ENCODE results near the gene SERPINA9.
"Not testable (repeated sequence)": the region's sequence is repeated elsewhere in the genome, so short reads cannot be mapped to it uniquely, and the experiment has no call there.

The SERPINA9 gene

DNA sequence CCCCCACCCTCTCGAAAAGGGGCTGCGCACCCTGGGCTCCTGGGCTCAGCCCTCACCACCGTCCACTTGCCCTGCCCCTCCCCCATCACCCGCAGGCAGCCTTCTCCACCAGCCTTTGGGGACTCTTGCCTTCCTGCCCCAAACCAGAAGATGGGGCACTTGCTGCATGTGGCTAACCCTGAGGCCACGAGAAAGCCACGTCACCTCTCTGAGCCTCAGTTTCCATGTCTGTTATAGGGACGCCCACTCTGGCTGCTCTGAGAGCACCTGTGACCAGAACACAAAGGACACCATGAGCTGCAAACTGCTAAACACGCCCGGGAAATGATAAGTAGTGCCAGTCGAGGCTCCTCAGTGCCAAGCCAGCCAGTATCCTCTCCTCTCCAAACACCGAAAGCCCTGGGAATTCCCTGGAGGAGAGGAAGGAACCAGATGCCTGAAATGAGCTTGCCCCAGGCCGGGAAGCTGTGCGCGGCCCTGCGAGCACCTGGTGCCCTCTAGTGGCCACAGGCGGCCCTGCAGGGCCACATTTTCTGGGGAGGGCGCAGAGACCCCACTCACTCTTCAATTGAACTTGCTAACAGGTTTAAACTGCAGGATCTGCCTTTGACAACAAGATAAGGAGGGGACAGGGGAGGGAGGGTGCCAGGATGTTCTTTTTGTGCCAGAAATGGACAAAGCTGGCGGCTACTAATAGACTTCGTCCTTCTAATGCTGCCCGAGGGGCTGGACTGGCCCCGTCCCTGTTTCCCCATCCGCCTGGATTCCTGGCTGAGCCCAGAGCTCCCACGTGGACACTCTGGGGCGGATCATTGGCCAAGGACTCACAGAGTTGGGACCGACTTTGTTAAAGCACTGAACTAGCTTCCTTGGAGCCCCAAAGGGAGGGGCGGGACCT is 10.2 kb upstream of the SERPINA9 start:
- DNase-seq = peak; percentile 48 to 53

DNA sequence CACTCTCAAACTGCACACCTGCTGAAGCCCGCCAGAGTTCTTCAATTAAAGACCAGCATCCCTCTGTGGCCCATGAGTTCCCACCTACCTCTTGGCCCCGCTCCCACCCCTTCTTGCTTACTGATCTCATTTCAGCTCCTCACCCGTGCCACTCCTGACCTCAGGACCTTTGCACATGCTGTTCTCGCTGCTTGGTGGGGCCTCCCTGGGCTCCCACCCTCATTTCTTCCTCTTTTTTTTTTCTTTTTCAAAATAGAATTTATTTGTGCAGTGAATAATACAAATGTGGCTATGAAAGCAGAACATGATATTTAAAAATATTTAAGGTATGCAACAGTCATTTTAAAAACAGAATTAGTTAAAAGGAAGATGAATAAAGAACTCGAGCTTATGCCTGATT is 8.5 kb upstream of the SERPINA9 start:
- DNase-seq = no peak

DNA sequence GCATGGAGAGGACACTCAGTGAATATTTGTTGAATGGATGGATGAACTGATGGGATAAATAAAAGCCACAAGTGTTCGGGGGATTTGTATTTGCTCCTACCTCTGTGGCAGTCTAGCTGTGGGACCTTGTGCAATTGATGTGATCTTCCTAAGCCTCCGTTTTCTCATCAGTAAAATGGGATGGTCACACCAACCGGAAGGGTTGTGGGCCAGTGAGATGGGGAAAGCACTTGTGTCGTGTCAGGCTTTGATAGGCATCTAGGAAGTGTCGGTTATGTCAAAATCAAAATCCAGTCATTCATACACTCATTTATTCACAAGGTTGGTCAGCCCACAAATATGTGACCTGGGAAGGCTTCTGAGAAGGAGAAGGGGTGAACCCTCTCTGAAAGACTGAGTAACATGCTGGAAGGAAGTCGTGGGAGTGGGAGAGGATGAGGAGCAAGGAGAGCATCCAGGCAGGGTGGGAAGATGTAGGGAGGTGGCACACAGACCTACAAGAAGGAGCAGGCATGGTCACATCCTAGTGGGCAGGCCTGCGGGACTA is 7.8 kb upstream of the SERPINA9 start:
- no peak for DNase-seq

DNA sequence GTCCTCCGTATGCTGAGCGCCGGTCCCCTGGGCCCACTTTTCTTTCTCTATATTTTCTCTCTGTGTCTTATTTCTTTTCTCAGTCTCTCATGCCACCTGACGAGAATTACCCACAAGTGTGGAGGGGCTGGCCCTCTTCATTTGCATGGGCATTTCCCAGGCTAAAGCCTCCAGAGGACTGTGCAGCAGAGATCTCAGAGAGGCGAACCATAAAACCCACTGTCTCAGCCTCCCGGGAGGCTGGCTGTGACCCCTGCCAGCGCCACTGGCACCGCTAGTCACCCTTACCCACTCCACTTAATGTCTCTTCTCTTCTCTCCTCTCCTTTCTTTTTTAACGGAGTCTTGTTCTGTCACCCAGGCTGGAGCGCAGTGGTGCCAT is 7.1 kb upstream of the SERPINA9 start:
- DNase-seq = no peak

DNA sequence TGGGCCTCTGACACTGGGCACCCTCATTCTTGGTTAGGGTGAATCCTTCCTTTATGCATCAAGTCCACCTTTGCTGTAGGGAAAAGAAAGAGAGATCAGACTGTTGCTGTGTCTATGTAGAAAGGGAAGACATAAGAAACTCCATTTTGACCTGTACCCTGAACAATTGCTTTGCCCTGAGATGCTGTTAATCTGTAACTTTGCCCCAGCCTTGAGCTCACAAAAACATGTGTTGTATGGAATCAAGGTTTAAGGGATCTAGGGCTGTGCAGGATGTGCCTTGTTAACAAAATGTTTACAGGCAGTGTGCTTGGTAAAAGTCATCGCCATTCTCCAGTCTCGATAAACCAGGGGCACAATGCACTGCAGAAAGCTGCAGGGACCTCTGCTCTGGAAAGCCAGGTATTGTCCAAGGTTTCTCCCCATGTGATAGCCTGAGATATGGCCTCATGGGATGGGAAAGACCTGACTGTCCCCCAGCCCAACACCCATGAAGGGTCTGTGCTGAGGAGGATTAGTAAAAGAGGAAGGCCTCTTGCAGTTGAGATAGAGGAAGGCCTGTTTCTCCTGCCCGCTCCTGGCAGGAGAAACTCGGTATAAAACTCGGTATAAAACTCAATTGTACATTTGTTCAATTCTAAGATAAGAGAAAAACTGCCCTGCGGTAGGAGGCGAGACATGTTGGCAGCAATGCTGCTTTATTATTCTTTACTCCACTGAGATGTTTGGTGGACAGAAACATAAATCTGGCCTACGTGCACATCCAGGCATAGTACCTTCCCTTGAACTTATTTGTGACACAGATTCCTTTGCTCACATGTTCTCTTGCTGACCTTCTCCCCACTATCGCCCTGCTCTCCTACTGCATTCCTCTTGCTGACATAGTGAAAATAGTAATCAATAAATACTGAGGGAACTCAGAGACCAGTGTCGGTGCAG is 6.4 kb upstream of the SERPINA9 start:
- DNase-seq = not testable (repeated sequence)

DNA sequence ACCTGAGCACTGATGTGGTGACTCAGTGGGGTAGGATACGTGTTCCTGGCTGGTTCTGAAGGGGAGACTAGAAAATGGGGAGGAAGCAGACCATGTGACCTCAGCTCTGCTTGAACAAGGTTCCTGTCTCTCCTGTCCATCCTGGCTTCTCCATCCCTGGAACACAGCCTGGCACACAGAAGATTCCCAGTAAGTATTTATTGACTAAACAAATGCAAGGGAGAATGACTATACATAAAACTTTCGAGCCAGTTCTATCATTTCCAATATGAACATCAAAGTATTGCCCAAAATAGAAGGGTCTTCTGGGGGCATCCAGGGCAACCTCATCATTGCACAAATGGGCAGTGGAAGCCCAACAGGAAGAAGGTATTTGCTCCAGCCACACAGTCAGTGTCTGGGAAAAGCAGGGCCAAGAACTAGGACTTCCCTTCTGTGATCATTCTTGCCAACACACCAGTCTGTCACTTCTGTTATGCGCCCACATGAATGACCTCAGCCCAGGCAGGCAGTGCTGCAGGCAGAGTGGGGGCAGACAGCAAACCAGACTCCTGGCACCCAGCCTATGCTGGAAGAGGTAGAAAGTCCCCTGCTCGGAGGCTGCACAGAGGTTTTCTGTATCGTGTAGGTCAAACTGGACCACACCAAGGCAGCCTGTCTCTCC is 5.6 kb upstream of the SERPINA9 start:
- DNase-seq = no peak

DNA sequence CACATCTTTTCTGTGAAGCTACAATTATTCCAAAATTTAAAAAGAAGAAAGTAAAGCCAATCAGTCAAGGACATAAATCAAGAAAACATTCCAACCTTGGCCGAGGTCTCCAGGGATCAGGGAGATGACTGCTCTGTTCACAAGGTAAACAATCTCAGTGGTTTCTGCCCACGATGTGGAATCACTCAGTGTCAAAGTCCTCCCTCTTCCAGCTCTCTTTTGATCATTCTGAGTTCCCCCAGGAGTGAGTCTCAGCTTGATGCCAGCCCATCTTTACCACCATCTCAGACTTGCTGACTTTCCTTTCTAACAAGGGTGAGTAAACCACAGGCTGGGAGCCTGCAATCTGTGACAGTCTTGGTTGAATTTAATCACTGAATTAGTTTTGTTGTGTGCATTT is 4.8 kb upstream of the SERPINA9 start:
- DNase-seq = no peak

DNA sequence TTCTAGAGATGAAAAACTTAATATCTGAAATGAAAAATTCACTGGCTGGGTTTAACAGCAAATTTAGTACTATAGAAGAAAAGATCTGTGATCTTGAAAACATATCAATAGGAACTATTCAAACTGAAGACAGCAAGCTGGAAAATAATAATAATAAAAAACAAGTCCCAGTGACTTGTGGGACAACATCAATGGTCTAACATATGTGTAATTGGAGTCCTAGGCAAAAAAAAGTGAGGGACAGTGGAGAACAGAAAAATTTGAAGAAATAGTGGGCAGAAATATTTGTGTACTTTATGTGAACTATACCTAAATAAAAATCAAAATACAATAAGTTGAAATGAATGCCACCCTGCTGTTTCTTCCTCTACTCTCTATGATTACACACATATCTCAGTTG is 2.4 kb upstream of the SERPINA9 start:
- no peak for DNase-seq

DNA sequence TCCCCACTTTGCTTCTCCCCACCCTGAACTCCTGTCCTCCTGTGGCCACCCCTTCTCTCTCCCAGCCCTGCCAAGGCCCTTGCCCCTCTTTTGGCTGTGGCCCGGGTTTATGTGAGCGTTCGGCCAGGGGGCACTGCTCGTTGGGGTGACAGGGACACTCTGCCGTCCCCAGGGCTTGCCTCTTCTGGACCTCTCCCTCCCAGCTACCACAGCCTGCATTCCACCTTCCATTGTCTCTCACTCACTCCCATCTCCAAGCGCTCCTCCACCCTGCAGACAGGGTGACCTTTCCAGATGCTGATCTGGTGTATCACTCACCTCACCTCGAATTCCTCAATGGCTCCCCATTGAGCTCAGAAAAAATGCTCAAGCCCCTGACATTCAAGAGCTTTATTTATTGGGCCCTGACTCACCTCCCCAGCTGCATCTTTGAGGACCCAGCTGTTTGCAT is 1.4 kb downstream of the SERPINA9 start:
- DNase-seq = no peak

DNA sequence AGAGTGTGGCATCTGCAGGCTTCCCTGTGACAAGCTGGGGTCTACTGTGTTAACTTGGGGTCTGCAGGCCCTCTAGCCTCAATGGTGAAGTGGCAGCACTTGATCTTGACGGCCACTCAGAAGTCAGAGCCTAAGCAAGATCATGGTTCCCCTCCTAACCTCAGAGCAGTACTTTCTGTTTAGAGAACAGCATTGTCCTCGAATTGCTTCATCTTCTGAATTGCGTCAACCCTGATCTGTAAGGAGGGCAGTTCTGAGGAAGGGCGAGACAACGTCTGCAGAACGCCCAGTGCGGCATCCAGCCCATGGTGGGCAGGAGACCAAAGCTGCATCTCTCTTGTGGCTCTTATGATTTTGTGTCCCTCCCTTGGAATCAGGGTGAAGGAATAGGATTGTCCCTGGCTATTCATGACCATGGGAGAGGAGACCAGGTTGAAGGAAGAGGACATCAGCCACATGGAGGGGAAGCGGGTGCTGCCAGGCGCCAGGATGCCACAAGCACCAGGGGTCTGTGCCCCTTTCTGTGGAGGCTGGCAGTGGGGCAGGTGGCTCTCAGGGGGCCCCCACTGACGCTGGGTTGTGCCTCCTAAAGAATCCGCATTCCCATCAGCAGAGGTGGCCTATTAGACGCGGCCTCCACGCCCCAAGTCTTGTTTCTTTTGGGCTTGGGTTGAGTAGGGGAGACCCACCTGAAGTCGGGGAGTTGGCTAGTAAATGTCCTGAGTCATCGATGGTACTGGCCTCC is 2.2 kb downstream of the SERPINA9 start:
- DNase-seq = no peak

DNA sequence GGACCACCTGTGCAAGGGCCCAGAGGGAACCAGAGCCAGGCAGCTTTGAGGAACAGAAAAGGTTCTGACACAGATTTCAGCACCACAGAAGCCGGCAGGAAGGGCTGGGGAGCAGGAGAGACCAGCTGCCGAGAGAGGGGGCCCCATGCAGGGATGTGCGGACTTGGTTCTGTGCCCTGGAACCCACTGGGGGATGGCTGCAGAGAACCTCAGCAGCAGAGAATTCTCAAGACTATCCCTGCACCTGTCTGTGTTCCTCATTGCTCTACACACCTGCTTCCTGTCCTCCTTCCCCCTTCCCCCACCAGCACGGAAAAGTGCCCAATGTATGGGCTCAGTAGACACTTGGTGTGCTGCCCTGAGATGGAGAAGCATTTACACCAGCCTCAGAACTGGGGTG is 3.2 kb downstream of the SERPINA9 start:
- DNase-seq = no peak

DNA sequence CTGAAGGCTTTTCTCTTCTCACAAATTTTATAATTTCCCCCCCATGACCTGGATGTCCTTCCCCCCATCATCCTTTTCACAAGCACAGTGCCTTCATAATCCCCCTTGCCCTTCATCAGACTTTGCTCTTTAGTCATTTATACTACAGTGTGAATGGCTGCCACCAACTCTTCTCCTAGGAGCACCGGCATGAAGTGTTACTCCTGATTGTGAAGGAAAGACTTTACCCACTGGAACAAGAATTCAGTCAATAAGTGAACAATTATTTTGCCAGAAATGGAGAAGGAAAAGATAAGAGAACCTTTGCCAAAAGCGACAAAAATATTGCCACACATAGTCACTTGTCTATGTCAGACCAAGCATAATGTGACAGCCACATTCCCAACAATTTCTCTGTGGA is 5.0 kb downstream of the SERPINA9 start:
- no peak for DNase-seq

DNA sequence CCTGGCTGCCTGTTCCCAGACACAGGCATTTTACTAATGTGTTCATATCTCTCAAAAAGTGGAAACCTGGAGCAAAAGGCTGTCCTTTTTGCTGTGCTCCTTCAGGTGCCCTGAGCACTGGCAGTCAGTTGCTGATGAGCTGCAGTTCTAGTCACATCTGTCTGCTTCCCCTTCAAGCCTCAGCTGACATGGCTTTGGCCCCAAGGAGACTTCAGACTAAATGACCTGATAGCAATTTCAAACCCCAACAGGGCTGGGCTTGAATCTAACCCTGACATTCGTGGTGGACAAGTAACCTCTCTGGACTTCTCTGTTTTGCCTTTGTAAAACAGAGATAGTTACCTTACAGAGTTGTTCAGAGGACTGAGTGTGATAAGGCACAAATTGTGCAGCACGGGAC is 5.7 kb downstream of the SERPINA9 start:
- no peak for DNase-seq

DNA sequence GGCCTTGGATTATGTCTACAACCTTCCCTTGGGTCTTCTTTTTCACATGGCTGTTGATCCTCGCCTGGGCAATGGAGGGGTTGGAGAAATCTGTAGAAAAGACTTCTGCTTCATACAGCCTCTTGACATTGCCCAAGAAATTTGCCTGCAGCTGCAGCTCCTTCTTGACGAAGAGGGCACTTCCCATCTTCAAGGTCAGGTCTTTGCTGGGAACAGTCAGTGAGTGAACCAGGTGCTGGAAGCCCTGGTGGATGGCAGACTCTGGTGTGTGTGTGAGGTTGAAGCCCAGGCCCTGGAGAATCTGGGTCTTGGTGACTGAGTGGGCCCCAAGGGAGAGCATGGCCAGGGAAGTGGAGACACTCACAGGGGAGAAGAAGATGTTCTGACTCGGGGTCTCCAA is 6.7 kb downstream of the SERPINA9 start:
- no peak for DNase-seq

DNA sequence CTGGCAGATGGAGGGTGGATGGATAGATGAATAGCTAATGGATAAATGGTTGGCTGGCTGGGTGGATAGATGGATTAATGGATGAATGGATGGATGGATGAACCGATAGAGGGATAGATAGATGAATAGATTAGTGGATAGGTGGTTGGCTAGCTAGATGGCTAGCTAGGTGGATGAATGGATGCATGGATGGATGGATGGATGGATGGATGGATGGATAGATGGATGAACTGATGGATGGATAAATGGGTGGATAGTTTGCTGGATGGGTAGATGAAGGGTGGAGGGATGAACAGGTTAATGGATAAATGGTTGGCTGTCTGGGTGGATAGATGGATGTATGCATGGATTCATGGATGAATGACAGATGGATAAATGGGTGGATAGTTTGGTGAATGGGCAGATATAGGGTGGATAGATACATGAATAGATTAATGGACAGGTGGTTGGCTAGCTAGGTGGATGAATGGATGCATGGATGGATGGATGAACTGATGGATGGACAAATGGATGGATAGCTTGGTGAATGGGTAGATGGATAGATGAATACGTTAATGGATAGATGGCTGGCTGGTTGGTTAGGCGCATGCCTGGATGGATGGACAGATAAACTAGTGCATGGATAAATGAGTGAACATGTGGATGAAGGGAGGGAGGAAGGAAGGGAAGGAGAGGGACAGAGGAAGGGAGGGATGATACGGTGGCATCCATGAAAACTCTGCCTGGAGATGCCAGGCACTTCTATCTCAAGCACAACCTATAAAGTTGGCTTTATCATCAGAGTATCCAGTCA is 8.1 kb downstream of the SERPINA9 start:
- no peak for DNase-seq

DNA sequence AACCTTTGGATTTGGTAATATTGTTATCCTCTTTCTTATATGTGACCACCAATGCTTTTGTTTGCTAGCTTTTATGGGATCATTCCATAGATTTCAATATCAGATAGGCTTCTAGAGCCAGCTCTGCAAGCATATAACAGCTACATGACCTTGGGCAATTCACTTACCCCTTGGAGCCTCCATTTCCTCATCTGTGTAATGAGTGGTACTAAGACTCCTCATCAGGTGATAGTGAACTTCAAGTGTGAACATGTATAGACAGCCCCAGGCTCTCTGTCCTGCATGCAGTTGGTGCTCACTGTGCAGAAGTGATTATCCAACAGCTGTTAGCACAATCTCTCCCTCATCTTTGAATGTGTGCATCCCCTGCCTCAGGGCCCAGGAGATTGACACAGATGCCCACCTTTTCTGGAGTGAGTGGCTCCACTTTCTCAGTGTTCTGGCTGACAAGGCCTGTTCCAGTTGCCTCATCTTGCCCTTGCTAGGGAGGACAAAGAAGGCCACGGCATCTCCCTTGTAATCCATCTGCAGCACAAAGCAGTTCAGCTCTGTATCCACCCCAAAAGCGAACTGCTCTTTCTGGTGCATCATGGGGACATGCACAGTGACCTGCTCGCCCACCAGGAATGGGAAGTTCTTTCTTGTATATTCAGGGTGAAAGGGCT is 9.2 kb downstream of the SERPINA9 start:
- DNase-seq = no peak

DNA sequence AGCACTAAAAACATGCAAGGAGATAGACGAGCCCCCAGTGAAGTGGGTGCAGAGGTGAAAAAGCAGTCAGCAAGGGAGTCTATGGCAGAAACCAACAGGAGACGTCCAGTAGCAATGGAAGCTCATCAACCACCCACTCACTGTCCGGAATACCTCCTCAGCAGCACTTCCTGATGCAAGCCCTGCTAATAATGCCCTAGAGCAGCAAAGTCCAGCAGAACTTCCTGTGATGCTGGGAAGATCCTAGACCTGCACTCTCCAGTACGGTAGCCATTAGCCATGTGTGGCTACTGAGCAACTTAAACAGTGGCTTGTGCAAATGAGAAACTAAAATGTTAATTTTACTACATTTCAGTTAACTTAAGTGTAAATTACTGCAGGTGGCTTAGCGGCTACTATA is 11.0 kb downstream of the SERPINA9 start:
- no peak for DNase-seq

DNA sequence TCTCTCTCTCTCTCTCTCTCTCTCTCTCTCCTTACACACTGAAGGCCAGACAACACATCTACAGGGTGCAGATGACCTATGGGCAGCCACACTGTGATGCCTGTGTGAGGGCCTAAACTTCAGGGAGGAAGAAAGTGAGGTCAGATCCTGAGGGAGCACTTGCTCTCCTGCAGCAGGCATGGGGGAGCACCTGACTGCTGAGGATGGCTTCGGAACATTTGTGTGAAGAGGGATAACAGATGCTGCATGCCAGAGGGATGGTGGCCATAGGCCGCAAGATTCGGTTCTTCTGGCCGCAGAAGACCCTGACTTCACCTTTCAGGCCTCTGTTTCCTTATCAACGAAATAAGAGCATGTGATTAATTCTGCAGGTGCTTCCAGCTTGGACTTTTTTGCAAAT is 11.7 kb downstream of the SERPINA9 start:
- DNase-seq = no peak

DNA sequence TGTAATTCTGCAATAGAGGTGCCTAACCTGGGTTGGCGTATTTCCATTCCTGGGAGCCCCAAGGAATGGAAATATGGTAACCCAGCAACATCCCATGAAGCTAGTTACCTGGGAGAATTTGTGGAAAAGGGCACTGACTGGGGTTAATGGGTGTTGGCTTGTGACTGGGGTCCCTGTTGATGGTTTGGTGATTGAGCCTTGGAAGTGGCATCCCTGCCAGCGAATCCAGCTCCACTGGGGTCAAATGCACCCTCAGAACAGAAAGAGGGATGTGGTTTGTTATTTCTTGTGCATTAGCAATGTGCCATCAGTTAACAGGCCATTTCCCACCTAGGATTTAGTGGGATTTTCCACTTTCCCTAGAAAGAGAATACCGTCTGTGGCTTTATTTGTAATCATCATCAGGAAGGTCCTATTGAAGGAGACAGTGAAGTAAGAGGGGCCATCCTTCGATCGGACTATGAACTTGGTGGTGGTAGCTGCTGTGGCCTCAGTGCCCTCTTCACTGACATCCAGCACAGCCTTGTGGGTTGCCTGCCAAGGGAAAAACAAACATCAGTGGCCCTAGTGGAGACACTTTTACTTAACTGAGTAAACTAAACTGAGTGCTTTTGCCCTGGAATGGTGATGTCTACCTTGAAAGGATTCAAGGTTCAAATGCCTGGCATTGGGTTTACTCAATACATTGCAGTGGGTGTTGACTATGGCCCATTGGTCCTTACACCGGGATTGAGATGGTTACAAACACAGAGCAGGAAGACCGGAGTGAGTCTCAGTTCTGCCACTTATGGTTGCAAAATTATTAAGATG is 13.0 kb downstream of the SERPINA9 start:
- no peak for DNase-seq

DNA sequence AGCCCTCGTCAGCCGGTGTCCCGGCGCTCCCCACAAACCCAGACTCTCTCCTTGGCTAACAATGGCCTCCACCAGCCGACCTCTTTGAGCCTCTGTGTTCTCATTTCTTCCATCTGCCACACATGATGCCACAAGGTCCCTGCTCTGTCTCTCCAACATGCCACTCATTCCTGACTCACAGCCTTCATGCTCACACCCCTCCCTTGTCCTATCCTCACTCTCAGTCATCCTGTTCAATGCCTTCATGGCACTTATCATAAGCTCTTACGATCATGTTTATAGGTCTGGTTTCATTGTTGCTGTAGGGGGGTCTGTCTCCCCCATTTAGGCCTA is 13.8 kb downstream of the SERPINA9 start:
- no peak for DNase-seq
